Fibroblast of skin of scalp (primary cell): ENCODE results near the gene RABL2B. TPM values are rescaled to one million over a fixed set of nuclear protein-coding genes. Genes with fewer than 3 reads are reported as not detected.
A peak's percentile ranks its signal among the peaks of the same experiment; 100 is the strongest.
"Not testable (repeated sequence)": the region's sequence is repeated elsewhere in the genome, so short reads cannot be mapped to it uniquely, and the experiment has no call there.

ENCODE experiments used
- DNase-seq: peaks from one replicate; pipeline ENCODE4 v3.0.0-alpha.2; 2013
- polyA plus RNA-seq, 2 experiments: library from polyadenylated mRNA; unstranded; fragments of 120-200 nt; gene quantifications; one replicate each; pipeline ENCODE4 v1.2.1, GENCODE V29; 2013; ENCODE audit not compliant: insufficient read length in 2 of 2

RABL2B gene
- 34.7 TPM for polyA plus RNA-seq (2013, experiment 1 of 2; ENCODE audit: insufficient read length)
- polyA plus RNA-seq (2013, experiment 2 of 2; ENCODE audit: insufficient read length), result 33.6 TPM

DNA sequence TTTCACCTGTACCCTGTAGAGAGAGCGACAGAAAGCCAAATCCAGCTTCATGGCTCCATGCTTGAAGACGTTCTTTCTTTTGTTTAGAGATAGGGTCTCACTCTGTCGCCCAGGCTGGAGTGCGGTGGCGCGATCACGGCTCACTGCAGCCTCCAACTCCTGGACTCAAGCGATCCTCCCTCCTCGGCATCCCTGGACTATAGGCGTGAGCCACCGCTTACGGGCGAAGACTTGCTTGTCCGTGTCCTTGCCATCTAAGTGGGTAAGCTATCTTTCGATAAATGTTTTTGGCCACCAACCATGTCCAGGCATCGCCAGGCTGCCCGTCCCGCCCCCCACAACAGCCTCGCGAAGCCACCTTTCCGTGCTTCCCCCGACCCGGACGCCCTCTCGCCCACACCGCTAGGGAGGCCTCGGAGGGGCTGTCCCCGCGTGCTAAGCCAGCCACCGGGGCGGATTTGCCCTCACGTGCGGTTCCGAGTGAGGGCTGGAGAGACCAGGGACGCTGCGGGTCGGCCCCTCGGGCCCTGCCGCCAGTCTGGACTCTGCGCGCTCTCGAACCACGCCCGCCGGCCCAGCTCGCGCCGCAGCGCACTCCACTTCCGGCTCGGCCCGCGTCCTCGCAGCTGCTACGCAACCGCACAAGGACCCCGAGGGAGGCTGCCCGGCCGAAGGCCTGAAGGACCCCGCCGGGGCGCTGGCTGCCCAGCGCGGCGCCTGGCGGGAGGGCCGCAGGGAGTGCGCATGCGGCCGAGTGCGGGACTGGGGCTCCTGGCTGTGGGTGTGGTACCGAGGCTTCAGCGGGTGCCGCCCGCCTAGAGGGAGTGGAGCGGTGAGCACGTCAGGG is at the start of gene RABL2B:
Gene RABL2B (minus strand): TSS at position 604 of the 847 bp plus-strand sequence. CDS start 1,342 bp downstream, outside the sequence.
- peak; percentile 88 for DNase-seq

DNA sequence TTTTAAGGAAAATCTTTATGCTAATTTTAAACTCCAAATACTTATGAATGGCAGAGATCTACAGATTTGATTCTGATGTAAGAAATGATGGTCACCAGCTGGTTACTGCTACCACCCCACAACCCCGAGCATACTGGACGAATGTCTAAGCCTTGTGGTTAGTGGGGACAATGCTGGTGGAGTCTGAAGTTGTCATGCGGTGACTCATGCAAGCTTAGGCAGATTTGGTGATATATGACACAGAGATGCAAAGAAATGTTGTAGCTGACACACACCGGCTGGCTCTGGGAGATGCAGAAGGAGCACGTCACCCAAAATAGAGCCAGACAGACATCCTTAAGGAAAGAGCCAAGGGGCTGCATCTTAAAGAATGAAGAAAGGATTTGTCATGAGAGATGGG is 3.5 kb upstream of the RABL2B start:
- not testable (repeated sequence) for DNase-seq

DNA sequence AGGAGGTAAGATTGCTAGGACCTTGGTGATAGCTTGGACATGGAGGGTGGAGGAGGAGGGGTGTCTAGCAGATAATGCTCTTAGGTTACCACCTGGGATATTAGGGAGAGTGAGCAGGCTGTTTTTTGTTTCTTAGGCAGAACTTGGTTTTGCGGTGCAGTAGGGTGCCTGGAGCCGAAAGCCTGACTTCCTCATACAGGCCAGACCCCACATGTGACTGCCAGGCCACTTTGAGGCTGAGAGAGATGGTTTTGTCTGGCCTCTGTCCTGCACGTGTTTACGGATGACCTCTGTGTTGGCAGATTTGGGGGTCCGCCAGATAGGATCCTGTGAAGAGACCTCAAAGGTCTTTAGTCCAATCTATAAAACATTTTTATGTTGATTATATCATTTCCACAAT is 1.9 kb upstream of the RABL2B start:
- not testable (repeated sequence) for DNase-seq

DNA sequence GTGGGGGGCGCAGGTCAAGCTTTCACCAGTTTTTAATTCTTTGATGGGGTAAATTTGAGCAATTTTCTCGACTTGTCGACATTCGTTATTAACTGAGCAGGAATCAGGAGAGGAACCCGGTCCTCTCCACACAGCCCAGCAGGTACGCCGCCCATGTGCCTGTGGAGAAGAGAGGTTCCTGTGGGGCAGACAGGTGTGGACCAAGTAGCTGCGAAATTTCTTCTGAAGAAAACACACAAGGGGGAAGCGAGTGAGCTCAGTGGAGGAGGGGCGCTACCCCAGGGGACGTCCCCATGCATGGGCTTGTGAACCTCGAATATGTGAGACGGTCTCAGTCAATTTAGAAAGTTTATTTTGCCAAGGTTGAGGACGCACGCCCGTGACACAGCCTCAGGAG is 442 bp upstream of the RABL2B start:
- not testable (repeated sequence) for DNase-seq

DNA sequence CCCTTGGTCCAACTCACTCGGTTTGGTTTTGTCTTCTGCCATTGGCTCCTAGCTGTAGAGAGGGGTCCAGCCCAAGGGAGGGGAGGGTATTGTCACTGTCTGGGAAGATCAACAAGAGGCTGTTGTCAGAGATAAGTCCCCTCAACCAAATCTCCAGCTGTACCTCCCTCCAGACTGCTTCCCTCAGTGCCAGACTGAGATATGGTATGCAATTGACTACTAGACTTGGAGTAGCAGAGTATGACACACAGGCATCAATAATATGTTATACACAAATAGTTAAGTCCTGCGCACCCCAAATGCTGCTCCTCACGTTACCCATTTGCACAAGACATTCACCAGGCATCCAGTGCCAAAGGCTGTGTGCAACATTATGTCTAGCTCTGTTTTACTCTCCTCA is 1.2 kb downstream of the RABL2B start:
- DNase-seq, result not testable (repeated sequence)

DNA sequence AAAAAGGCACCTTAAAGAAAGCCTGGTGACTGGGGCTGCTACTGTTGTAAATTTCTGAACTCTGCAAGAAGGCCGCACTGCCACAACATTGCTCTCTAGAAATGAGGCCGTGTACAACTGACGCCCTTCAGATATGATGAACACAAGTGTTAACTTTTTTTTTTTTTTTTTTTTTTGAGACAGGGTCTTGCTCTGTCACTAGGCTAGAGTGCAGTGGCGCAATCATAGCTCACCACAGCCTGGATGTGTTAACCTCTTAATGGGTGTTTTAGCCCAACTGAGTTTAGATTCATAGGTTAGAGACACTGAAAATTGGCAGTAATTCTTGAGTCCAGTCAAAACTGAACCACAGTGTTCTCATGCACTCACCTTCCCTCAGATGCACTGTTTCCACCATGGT is 3.2 kb downstream of the RABL2B start:
- DNase-seq, result not testable (repeated sequence)

DNA sequence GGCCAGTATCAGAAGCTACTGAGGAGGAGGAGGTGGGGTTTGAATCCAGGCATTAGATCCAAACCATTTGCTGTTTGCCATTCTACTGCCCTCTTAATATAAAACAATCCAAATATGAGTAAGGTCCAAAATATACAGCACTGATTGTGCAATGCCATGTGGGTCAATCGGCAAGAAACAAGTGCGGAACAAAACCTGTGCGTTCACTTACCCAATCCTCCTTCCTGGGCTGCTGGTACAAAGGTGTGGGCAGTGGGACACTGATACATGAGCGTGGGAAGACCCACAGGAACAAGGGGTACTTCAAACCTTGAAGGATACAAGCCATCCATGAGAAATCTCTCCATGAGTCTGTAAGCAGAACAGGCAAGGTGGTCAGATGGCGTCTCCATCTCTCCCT is 5.8 kb downstream of the RABL2B start:
- not testable (repeated sequence) for DNase-seq

DNA sequence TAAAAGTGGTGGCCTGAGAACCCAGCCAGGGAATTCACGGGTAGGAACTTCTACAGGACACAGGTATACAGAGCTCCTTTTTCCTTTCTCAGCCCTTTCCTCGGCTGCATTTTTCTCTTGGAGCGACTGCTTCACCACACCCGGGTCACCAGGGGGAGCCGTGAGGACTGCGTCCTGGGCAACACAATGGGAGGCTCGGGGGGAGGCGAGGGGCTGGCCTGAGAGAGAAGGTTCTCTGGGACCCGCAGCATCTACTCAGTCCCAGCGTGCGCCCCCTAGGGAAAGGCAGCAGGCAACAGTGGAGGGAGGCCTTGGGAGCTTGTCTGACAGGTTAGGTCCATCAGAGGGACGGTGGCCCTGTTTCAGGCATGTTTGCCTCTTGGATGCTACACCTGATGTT is 8.3 kb downstream of the RABL2B start:
- DNase-seq, result peak; percentile 64

DNA sequence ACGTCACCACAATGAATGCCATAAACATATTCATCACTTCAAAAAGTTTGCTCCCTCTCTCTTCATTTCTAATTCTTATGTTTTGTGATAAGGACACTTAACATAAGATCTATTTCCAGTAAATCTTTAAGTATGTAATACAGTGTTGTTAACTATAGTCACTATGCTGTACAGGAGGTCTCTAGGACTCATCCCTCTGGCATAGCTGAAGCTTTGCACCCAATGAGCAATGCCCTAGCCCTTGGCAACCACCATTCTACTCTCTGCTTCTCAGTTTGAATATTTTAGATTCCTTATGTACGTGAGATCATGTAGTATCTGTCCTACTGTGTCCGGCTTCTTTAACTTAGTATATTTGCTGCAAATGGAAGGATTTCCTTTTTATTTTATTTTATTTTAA is 19.1 kb downstream of the RABL2B start:
- peak; percentile 14 for DNase-seq

DNA sequence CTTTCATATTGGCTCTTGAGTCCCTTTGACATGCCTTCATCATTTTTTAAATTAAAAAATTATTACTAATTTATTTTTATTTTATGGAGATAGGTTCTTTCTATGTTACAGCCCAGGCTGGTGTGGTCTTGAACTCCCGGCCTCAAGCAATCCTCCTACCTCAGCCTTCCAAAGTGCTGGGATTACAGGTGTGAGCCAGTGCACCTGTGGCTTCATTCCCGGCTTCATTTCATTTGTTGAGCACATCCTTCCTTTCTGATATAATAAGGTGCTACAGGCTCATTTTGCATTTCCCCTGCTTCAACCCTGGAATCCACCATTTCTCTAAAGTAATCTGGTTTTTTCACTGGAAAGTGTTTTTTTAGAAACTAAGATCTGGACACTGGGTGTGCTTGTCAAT is 21.6 kb downstream of the RABL2B start:
- DNase-seq, result not testable (repeated sequence)

DNA sequence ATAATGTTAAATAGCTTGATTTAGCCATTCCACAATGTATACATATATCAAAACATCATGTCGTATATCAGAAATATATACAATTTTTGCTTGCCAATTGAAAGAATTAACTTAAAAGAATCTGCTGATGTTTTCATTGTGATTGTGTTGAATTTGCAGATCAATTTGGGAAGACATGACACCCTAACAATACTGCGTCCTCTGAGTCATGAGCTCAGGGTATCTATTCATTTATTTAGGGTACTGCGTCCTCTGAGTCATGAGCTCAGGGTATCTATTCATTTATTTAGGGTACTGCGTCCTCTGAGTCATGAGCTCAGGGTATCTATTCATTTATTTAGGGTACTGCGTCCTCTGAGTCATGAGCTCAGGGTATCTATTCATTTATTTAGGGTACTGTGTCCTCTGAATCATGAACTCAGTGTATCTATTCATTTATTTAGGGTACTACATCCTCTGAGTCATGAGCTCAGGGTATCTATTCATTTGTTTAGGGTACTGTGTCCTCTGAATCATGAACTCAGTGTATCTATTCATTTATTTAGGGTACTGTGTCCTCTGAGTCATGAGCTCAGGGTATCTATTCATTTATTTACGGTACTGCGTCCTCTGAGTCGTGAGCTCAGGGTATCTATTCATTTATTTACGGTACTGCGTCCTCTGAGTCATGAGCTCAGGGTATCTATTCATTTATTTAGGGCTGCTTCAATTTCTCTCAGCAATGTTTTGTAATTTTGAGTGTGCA is 23.7 kb downstream of the RABL2B start:
- peak; percentile 54 for DNase-seq

DNA sequence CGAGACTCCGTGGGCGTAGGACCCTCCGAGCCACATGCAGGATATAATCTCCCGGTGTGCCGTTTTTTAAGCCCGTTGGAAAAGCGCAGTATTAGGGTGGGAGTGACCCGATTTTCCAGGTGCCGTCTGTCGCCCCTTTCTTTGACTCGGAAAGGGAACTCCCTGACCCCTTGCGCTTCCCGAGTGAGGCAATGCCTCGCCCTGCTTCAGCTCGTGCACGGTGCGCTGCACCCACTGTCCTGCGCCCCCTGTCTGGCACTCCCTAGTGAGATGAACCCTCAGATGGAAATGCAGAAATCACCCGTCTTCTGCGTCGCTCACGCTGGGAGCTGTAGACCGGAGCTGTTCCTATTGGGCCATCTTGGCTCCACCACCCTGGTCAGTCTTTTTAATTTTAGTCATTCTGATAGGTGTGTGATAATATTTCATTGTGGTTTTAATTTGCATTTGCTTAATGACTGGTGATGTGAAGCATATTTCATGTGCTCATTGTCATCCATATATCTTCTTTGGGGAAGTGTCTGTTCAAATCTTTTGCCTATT is 26.4 kb downstream of the RABL2B start:
- peak; percentile 17 for DNase-seq

DNA sequence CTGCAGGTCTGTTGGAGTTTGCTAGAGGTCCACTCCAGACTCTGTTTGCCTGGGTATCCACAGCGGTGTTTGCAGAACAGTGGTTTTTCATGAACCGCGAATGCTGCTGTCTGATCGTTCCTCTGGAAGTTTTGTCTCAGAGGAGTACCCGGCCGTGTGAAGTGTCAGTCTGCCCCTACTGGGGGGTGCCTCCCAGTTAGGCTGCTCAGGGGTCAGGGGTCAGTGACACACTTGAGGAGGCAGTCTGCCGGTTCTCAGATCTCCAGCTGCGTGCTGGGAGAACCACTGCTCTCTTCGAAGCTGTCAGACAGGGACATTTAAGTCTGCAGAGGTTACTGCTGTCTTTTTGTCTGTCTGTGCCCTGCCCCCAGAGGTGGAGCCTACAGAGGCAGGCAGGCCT is 27.0 kb downstream of the RABL2B start:
- DNase-seq, result not testable (repeated sequence)

DNA sequence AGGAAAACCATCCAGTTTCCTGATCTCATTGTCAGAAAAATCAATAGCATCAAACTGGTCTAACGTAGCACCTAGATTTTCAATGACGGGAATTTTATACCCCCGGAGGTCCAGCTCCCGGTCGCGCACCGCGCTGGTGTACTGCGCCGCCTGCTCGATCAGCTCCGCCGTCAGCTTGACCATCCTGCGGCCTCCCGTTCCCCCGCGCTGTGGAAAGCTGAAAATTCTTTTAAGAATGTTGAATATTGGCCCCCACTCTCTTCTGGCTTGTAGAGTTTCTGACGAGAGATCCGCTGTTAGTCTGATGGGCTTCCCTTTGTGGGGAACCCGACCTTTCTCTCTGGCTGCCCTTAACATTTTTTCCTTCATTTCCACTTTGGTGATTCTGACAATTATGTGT is 28.2 kb downstream of the RABL2B start:
- DNase-seq, result not testable (repeated sequence)

DNA sequence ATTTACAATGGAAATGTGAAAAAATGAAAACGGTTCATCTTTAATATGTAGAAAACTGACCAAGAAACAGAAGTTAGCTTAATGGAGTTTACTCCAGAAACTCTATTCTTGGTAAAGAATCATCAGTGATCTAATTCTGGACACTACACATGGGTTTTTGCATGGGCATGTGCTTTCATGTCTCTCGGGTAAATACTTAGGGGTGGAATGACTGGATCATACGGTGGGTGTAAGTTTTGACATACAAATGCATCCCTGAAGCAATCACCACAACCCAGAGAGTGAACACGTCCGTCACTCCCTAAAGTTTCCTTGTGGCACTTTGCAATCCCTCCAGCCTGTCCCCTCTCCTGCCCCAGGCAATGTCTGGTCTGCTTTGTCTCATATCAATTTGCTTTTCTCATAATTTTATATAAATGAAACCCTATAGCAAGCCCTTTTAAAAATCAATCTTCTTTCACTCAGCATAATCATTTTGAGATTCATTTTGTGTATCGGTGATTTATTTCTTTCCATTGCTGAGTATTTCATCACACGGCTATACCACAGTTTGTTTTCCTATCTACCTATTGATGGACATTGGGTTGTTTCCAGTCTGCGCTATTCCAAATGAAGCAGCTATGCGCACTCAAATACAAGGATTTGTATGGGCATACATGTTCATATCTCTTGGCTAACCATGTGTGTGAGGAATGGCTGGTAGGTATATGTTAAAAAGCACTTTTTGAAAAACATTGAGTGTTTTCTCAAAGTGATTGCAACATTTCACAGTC is 33.9 kb downstream of the RABL2B start:
- DNase-seq, result not testable (repeated sequence)

DNA sequence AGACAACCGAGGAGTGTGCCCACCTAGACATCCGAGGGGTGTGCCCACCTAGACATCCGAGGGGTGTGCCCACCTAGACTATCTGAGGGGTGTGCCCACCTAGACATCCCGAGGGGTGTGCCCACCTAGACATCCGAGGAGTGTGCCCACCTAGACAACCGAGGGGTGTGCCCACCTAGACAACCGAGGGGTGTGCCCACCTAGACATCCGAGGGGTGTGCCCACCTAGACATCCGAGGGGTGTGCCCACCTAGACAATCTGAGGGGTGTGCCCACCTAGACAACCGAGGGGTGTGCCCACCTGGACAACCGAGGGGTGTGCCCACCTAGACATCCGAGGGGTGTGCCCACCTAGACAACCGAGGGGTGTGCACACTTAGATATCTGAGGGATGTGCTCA is 34.8 kb downstream of the RABL2B start:
- not testable (repeated sequence) for DNase-seq

DNA sequence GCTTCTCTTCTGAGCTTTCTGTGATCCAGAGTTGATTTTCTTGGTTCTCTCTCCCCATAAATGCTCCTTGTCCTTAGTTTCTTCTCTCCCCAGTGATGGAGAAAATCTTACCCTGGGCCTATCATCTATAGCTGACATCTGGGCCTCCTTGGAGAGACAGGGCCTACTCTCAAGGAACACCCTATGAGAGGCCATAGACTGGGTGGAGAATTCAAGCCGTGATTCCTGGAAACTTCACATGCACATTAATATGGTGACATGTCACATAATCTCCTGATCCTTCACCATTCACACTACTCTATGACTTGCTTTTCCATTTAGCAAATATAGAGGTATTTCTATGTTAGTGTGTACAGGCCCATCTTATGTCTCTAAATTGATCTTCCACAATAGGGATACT is 35.9 kb downstream of the RABL2B start:
- DNase-seq, result not testable (repeated sequence)

DNA sequence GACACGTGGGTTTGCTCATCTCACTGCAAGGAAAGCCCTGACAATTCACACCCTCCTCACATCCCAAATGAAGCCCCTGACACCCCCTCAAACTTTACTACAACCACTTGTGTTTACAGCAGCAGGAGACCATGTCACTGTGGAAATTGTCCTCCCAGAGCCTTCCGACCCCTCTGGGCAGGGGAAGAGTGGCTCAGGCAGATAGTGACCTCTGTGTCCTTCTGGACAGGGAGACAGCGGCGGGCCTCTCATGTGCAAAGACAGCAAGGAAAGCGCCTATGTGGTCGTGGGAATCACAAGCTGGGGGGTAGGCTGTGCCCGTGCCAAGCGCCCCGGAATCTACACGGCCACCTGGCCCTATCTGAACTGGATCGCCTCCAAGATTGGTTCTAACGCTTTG is 39.0 kb downstream of the RABL2B start:
- DNase-seq, result not testable (repeated sequence)

DNA sequence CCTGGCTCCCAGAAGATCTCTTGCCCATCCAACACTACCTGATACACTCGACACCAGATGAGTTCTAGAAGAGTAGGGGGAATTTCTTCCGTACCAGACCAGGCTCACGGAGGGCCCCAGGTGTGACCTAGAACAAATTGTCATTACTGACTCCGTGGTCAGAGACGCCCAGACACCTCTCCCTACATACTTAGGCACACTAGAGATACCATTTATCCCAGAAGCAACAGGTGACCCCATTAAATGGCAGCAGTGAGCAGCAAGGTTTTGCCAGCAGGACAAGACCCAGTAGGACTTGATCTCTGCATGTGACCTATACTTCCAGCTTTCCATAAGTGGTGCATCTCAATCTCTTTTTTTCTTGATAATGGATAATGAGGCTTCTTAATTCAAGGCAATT is 42.7 kb downstream of the RABL2B start:
- not testable (repeated sequence) for DNase-seq

DNA sequence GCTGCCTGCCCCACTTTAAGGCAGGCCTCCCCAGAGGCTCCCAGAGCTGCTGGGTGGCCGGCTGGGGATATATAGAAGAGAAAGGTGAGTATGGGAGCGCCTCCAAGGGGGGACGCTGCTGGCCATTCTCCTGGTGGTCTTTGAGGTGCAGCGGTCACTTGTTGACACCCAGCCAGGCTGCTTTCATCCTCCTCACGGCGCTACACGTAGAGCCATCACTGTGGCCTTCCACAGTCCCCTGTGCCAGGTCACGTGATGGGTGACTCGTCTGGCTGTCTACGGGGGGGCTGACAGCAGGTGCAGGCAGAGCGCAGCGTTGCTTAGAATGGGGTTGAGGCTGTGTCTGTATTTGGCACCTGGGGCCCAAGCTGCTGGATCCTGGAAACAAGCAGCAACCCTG is 43.5 kb downstream of the RABL2B start:
- DNase-seq, result no peak

DNA sequence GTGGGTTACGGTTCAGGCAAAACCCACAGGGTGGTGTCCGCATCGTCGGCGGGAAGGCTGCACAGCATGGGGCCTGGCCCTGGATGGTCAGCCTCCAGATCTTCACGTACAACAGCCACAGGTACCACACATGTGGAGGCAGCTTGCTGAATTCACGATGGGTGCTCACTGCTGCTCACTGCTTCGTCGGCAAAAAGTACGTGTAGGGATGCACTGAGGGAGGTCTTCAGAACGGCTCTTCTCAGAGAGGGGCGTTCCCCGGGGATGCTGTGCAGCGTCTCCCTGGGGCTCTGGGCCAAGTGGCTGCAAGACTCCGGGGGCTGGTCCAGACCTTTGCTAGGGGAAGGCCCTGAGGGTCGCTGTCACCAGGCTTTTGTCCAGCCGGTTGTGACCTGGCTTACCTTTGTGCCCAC is 44.2 kb downstream of the RABL2B start:
- no peak for DNase-seq

DNA sequence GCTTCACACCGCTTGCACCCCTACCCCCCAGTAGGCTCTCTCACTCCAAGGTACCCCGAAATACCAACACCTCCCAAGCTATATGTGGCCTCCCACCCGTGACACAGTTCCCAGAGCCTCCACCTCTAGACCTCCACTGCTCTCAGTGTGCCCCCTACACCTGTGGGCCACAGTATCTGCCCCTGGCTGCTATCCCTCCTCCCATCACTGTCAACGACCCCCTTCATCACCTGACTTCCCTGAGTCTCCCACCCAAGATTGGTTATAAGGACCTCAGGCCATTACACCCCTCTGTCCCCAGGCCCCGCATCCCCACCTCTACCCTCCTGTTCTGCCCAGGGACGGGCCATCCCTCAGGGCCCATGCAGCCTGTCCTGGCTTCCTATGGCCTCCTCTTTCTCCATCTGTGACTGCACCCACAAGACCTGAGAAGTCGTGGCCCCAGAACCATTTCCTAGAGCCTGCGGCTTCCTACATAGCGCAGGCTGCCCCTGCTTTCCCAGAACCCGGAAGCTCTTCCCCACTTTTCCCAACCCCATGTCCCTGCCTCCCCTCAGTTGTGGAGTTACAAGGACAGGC is 44.7 kb downstream of the RABL2B start:
- no peak for DNase-seq
